ENCODE measurements around the gene BCAS3. TPM values are rescaled to one million over a fixed set of nuclear protein-coding genes. Genes with fewer than 3 reads are reported as not detected.
A peak's percentile ranks its signal among the peaks of the same experiment; 100 is the strongest.
"Not testable (repeated sequence)": the region's sequence is repeated elsewhere in the genome, so short reads cannot be mapped to it uniquely, and the experiment has no call there.

The BCAS3 gene
- total and polyA plus RNA-seq, 5 donors from 2014 or later: 29.7 to 59.1 (median 33.9) TPM

DNA sequence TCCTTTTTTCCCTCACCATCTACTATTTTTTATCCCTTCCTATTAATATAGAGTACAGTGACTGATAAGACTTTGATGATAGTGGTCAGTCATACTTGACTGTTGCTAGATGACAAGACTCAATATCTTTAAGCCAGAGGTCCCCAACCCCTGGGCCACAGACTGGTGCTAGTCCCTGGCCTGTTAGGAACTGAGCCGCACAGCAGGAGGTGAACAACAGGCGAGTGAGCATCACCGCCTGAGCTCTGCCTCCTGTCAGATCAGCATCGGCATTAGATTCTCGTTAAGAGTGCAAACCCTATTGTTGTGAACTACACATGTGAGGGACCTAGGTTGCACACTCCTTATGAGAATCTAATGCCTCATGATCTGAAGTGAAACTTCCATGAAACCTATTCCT is 341.3 kb downstream of the BCAS3 start:
- Mint-ChIP-seq H3K36me3 (peaks cover 10% of the 10 kb centered on the region), H3K27ac (no peak overlapping the region), H3K4me3 (no peak overlapping the region), H3K4me1 (no peaks in the 10 kb centered on the region), H3K9me3 (no peaks in the 10 kb centered on the region), H3K27me3 (no peaks in the 10 kb centered on the region)
- no peak for DNase-seq
- no peak for ATAC-seq (ENCODE audit: low read depth in 2 of 2)
- Histone ChIP-seq H3K36me3 (ENCODE audit: control insufficient read depth, insufficient read depth, low read length) (peaks cover 2% of the 10 kb centered on the region), H3K27me3 (ENCODE audit: control insufficient read depth, insufficient read depth, low read length) (no peaks in the 10 kb centered on the region), H3K4me1 (ENCODE audit: control insufficient read depth, insufficient read depth, low read length, poor library complexity, severe bottlenecking) (no peaks in the 10 kb centered on the region), H3K27ac (ENCODE audit: insufficient read depth, low read length, poor library complexity, severe bottlenecking) (no peak overlapping the region), H3K4me3 (ENCODE audit: low read depth, low read length) (no peak overlapping the region), H3K9me3 (ENCODE audit: control insufficient read depth in 2 of 2, low read length in 2 of 2) (no peaks in the 10 kb centered on the region)

DNA sequence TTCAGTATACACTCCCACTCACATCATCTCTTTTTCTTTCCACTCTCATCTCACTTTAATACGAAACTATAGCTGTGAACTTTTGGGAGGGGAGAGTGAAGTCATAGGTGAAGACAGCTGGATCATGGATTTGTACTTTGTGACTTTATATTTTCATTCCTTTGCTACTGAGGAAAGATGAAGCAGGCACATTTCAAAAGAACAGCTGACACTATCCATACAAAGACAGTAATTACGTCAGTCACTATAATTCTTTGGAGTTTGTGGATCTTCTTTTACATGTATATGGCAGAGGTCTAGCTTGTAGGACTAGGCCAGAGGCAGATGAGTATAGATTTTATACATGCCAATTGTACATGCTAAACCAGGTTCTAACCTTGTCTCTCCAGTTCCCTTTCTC is 346.3 kb downstream of the BCAS3 start:
- Histone ChIP-seq H3K4me3 (ENCODE audit: low read depth, low read length) (no peak overlapping the region), H3K4me1 (ENCODE audit: control insufficient read depth, insufficient read depth, low read length, poor library complexity, severe bottlenecking) (no peaks in the 10 kb centered on the region), H3K27me3 (ENCODE audit: control insufficient read depth, insufficient read depth, low read length) (no peaks in the 10 kb centered on the region), H3K36me3 (ENCODE audit: control insufficient read depth, insufficient read depth, low read length) (no peaks in the 10 kb centered on the region), H3K27ac (ENCODE audit: insufficient read depth, low read length, poor library complexity, severe bottlenecking) (no peak overlapping the region), H3K9me3 (ENCODE audit: control insufficient read depth in 2 of 2, low read length in 2 of 2) (no peaks in the 10 kb centered on the region)
- H3K9me3 Mint-ChIP-seq: no peaks in the 10 kb centered on the region
- DNase-seq (no peak), ATAC-seq (ENCODE audit: low read depth in 2 of 2) (no peak)
- peaks cover 0 to 6% (median 4%) of the 10 kb centered on the region in 4 donors for H3K4me1 Mint-ChIP-seq
- H3K4me3 Mint-ChIP-seq: no peak overlapping the region
- no peaks in the 10 kb centered on the region for H3K27me3 Mint-ChIP-seq
- peaks cover 4% of the 10 kb centered on the region for H3K36me3 Mint-ChIP-seq
- no peak overlapping the region for H3K27ac Mint-ChIP-seq

DNA sequence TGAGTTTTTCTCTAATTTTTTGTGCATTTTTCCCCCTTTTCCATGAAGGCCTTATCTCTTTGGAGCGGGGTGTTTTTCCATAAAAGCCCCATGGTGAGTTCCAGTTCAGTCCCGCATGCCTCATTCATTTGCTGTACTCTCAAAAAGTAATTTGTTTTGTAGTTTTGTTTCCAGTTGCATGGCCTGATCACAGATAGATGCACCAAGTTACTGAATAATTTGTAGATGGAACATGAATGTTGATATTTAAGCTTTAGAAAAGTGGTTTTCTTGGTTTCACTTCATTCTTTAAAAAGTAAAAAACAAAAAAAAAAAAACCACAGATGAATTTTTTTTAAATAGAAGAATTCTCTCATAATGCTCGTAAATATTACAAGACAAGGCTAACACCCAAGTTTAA is 349.2 kb downstream of the BCAS3 start:
- DNase-seq: no peak
- H3K9me3 Mint-ChIP-seq: no peaks in the 10 kb centered on the region
- Histone ChIP-seq H3K27me3 (ENCODE audit: control insufficient read depth, insufficient read depth, low read length) (no peaks in the 10 kb centered on the region), H3K9me3 (ENCODE audit: control insufficient read depth in 2 of 2, low read length in 2 of 2) (no peaks in the 10 kb centered on the region), H3K27ac (ENCODE audit: insufficient read depth, low read length, poor library complexity, severe bottlenecking) (no peak overlapping the region), H3K4me1 (ENCODE audit: control insufficient read depth, insufficient read depth, low read length, poor library complexity, severe bottlenecking) (no peaks in the 10 kb centered on the region), H3K4me3 (ENCODE audit: low read depth, low read length) (no peak overlapping the region), H3K36me3 (ENCODE audit: control insufficient read depth, insufficient read depth, low read length) (no peaks in the 10 kb centered on the region)
- no peak overlapping the region for H3K27ac Mint-ChIP-seq
- no peaks in the 10 kb centered on the region for H3K36me3 Mint-ChIP-seq
- H3K4me3 Mint-ChIP-seq: no peak overlapping the region
- no peak for ATAC-seq (ENCODE audit: low read depth in 2 of 2)
- H3K27me3 Mint-ChIP-seq: no peaks in the 10 kb centered on the region
- peaks cover 0 to 6% (median 4%) of the 10 kb centered on the region in 4 donors for H3K4me1 Mint-ChIP-seq

DNA sequence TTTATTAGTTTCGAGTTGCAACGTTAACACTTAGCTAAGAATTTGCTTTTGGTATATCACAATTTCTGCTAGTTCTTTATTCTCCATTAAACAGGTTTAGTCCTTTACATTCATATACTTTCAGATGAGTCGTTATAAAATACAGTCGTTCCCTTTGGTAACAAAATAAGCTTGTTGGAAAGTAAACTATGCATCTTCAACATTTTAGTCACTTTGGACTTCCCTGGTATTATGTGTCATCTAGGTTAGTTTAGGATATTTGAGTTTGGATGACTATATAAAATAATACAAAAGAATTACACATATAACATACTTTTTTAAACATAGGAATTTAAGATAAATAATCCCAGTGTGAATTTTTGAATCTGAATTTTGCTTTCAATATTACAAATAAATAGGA is 351.5 kb downstream of the BCAS3 start:
- H3K36me3 Mint-ChIP-seq: no peaks in the 10 kb centered on the region
- Histone ChIP-seq H3K4me1 (ENCODE audit: control insufficient read depth, insufficient read depth, low read length, poor library complexity, severe bottlenecking) (no peaks in the 10 kb centered on the region), H3K9me3 (ENCODE audit: control insufficient read depth in 2 of 2, low read length in 2 of 2) (no peaks in the 10 kb centered on the region), H3K36me3 (ENCODE audit: control insufficient read depth, insufficient read depth, low read length) (no peaks in the 10 kb centered on the region), H3K27ac (ENCODE audit: insufficient read depth, low read length, poor library complexity, severe bottlenecking) (no peak overlapping the region), H3K27me3 (ENCODE audit: control insufficient read depth, insufficient read depth, low read length) (no peaks in the 10 kb centered on the region), H3K4me3 (ENCODE audit: low read depth, low read length) (no peak overlapping the region)
- H3K4me1 Mint-ChIP-seq: peaks cover 0 to 6% (median 4%) of the 10 kb centered on the region in 4 donors
- H3K27me3 Mint-ChIP-seq: no peaks in the 10 kb centered on the region
- DNase-seq (no peak), ATAC-seq (ENCODE audit: low read depth in 2 of 2) (no peak)
- no peak overlapping the region for H3K27ac Mint-ChIP-seq
- no peak overlapping the region for H3K4me3 Mint-ChIP-seq
- H3K9me3 Mint-ChIP-seq: no peaks in the 10 kb centered on the region

DNA sequence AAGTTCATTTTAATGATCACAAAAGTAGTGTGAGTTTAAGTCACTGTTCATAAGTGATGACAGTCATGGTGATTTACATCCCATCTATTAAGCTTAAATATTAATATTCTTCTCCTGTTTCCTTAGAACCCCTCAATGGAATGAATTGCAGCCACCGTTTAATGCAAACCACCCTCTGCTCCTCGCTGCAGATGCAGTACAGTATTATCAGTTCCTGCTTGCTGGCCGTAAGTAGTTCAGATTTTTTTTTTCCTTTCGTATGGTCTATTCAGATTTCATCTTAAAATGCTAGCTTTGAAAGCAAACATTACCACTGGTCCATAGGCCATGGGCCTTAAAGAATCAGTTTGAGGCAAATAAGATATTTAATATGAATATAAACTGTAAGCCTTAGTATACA is 363.0 kb downstream of the BCAS3 start:
- no peaks in the 10 kb centered on the region for H3K4me1 ChIP-seq (ENCODE audit: control insufficient read depth, insufficient read depth, low read length, poor library complexity, severe bottlenecking)
- no peaks in the 10 kb centered on the region for H3K27me3 ChIP-seq (ENCODE audit: control insufficient read depth, insufficient read depth, low read length)
- Mint-ChIP-seq H3K4me3 (no peak overlapping the region), H3K27ac (no peak overlapping the region), H3K27me3 (no peaks in the 10 kb centered on the region), H3K36me3 (peaks cover 30% of the 10 kb centered on the region), H3K9me3 (no peaks in the 10 kb centered on the region), H3K4me1 (no peaks in the 10 kb centered on the region)
- no peak for ATAC-seq (ENCODE audit: low read depth in 2 of 2)
- peaks cover 11% of the 10 kb centered on the region for H3K36me3 ChIP-seq (ENCODE audit: control insufficient read depth, insufficient read depth, low read length)
- no peaks in the 10 kb centered on the region for H3K9me3 ChIP-seq (ENCODE audit: control insufficient read depth in 2 of 2, low read length in 2 of 2)
- DNase-seq: no peak
- no peak overlapping the region for H3K4me3 ChIP-seq (ENCODE audit: low read depth, low read length)
- no peak overlapping the region for H3K27ac ChIP-seq (ENCODE audit: insufficient read depth, low read length, poor library complexity, severe bottlenecking)

DNA sequence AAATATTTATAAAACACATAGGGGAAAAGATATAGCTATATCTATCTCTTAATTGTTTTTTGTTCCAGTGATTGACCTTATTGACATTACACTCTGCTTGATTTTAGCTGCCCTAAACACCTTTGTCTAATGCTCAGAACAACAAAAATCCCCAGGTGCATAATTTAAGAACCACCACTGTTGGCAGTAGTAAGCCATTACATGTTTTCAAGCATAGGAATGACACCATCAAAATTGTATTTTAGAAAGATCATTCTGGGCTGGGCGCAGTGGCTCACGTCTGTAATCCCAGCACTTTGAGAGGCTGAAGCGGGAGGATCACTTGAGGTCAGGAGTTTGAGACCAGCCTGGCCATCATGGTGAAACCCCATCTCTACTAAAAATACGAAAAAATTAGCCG is 364.7 kb downstream of the BCAS3 start:
- not testable (repeated sequence) for H3K4me1 ChIP-seq (ENCODE audit: control insufficient read depth, insufficient read depth, low read length, poor library complexity, severe bottlenecking); H3K27me3 Mint-ChIP-seq; H3K27ac Mint-ChIP-seq; ATAC-seq (ENCODE audit: low read depth in 2 of 2); H3K27ac ChIP-seq (ENCODE audit: insufficient read depth, low read length, poor library complexity, severe bottlenecking); H3K9me3 ChIP-seq (ENCODE audit: control insufficient read depth in 2 of 2, low read length in 2 of 2); H3K4me1 Mint-ChIP-seq; H3K4me3 ChIP-seq (ENCODE audit: low read depth, low read length); H3K27me3 ChIP-seq (ENCODE audit: control insufficient read depth, insufficient read depth, low read length); H3K4me3 Mint-ChIP-seq; H3K9me3 Mint-ChIP-seq; DNase-seq
- H3K36me3 Mint-ChIP-seq: peaks cover 24% of the 10 kb centered on the region
- H3K36me3 ChIP-seq (ENCODE audit: control insufficient read depth, insufficient read depth, low read length): peaks cover 11% of the 10 kb centered on the region

DNA sequence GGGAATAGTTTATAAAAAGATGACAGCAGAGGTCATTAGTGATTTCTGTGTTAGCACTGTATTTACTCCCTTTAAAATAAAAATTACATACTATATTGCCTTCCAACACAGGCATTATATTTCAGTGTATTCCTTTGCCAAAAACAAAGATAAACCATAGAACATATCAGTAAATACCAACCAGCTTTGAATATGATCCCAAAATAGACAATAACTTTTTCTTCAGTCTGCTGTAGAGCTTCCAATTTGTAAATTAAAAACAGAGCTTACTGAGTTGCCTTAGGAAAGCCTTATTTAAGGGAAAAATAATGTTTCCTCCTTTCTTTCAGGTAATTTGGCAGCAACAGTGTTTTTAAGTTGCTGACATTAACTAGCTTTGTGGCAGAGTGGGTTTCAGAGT is 369.9 kb downstream of the BCAS3 start:
- no peaks in the 10 kb centered on the region for H3K27me3 Mint-ChIP-seq
- H3K4me3 ChIP-seq (ENCODE audit: low read depth, low read length): no peak overlapping the region
- DNase-seq (no peak), ATAC-seq (ENCODE audit: low read depth in 2 of 2) (no peak)
- H3K36me3 ChIP-seq (ENCODE audit: control insufficient read depth, insufficient read depth, low read length): no peaks in the 10 kb centered on the region
- peak overlapping the region in 1 of 3 donors; percentile 16 for H3K27ac Mint-ChIP-seq
- H3K9me3 Mint-ChIP-seq: no peaks in the 10 kb centered on the region
- no peaks in the 10 kb centered on the region for H3K4me1 ChIP-seq (ENCODE audit: control insufficient read depth, insufficient read depth, low read length, poor library complexity, severe bottlenecking)
- no peaks in the 10 kb centered on the region for H3K9me3 ChIP-seq (ENCODE audit: control insufficient read depth in 2 of 2, low read length in 2 of 2)
- H3K4me1 Mint-ChIP-seq: peaks cover 0 to 6% (median 0%) of the 10 kb centered on the region in 4 donors
- no peak overlapping the region for H3K4me3 Mint-ChIP-seq
- H3K36me3 Mint-ChIP-seq: peaks cover 7% of the 10 kb centered on the region
- H3K27me3 ChIP-seq (ENCODE audit: control insufficient read depth, insufficient read depth, low read length): no peaks in the 10 kb centered on the region
- no peak overlapping the region for H3K27ac ChIP-seq (ENCODE audit: insufficient read depth, low read length, poor library complexity, severe bottlenecking)

DNA sequence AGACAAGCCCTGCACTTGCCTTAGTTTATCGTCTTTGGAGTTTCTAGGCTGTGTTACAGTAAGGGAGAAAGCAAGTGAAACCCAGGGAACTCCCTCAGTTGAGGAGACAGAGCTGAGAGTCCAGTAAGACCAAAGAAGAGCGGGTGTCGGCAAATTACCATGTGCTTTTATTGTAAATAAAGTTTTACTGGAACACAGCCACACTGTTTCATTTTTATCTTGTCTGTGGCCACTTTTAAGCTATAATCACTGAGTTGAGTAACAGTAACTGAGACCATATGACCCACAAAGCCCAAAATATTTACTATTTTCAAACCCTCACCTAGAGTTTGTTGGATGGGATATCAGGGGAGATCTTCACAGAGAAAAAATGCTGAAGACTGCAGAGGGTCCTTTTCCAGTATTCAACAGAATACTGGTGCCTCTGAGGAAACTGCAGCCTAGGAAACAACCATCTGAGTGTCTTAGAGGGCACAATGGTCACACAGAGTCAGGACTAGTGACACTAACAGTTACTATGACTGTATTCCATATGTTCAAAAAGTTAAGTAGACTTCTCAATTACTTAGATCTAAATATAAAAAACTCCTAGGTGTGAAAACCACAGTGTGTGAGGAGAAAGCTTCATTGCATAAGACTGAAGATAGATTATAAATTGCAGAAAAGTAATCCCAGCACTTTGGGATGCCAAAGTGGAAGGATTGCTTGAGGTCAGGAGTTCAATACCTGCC is 370.9 kb downstream of the BCAS3 start:
- Histone ChIP-seq H3K27ac (ENCODE audit: insufficient read depth, low read length, poor library complexity, severe bottlenecking) (no peak overlapping the region), H3K36me3 (ENCODE audit: control insufficient read depth, insufficient read depth, low read length) (no peaks in the 10 kb centered on the region), H3K27me3 (ENCODE audit: control insufficient read depth, insufficient read depth, low read length) (no peaks in the 10 kb centered on the region), H3K4me3 (ENCODE audit: low read depth, low read length) (no peak overlapping the region), H3K4me1 (ENCODE audit: control insufficient read depth, insufficient read depth, low read length, poor library complexity, severe bottlenecking) (no peaks in the 10 kb centered on the region), H3K9me3 (ENCODE audit: control insufficient read depth in 2 of 2, low read length in 2 of 2) (no peaks in the 10 kb centered on the region)
- H3K9me3 Mint-ChIP-seq: no peaks in the 10 kb centered on the region
- H3K27me3 Mint-ChIP-seq: no peaks in the 10 kb centered on the region
- DNase-seq: no peak
- H3K4me1 Mint-ChIP-seq: peaks cover 0 to 6% (median 0%) of the 10 kb centered on the region in 4 donors
- peak overlapping the region in 1 of 3 donors; percentile 16 for H3K27ac Mint-ChIP-seq
- H3K36me3 Mint-ChIP-seq: peaks cover 4% of the 10 kb centered on the region
- ATAC-seq (ENCODE audit: low read depth in 2 of 2): no peak
- no peak overlapping the region for H3K4me3 Mint-ChIP-seq
